AML-193 (cell line): Measurements from ENCODE around the gene MSLN.
A peak's percentile ranks its signal among the peaks of the same experiment; 100 is the strongest.

Source experiments
- DNase-seq, 2 experiments: peaks; one replicate each; lab custom pipeline; 2025; lab: John Stamatoyannopoulos, UW

Gene MSLN

GRCh38 chr16:807347-808084 lies 47.0 kb downstream of the MSLN start:
- peak; percentile 86 for DNase-seq

DNA sequence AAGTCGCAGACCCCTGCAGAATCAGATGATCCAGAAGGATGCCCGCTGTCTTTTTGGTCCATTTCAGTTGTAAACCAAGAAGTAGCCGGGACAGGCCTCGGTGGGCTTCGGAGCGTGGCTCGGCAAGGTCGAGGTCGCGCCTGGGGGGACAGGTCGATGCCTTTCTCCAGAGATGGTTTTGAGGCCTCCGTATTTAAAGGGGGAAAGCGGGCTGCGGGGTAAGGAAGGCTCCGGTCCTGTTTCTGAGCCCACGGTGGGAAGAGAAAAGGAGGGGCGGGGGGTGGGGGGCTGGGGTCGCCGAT lies 47.5 kb downstream of the MSLN start:
- DNase-seq, result no peak

GRCh38 chr16:813204-813915 lies 52.8 kb downstream of the MSLN start:
- no peak for DNase-seq

DNA sequence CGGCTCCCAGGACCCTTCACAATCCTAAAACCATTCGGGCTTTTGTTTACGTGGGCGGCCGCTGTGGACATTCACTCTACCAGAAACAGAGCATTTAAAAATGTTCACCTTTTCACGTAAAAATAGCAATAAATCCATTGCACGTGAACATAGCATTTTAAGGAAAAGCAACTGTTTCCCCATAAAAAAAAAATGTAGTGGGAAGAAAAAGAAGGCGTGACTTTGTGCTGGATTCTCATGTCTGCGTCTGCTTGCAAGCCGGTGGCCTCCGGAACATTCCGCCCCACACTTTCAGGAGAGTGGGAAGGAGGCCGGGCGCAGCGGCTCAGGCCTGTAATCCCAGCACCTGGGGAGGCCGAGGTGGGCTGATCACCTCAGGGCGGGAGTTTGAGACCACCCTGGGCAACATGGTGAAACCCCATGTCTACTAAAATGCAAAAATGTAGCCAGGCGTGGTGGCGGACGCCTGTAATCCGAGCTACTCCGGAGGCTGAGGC lies 53.4 kb downstream of the MSLN start:
- no peak for DNase-seq

- DNase-seq, result no peak
Measured at GRCh38 chr16:814974-815373, 54.4 kb downstream of the MSLN start.

DNA sequence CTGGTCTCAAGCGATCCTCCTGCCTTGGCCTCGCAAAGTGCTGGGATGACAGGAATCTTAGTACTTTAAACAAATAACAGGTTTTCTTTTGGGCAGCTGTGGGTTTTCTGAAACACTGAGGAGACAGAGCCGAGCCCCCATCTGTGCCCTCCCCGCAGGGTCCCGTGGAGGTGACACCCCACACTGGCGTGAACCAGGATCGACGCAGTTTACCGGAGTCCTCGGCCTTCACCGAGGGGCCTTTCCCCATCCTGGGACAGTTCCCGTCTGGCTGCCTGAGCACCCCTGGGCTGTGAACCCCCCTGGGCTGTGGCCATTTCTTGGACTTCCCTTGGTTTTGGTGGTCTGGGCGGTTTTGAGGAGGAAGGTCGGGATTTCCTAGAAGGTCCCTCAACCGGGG lies 55.3 kb downstream of the MSLN start:
- DNase-seq, result no peak

- no peak for DNase-seq
Measured at GRCh38 chr16:817001-817906, 56.7 kb downstream of the MSLN start.

- no peak for DNase-seq
Measured at GRCh38 chr16:818132-818531, 57.6 kb downstream of the MSLN start.
